GM12878 (cell line): Measurements from ENCODE around the gene UNC119. TPM values are rescaled to one million over a fixed set of nuclear protein-coding genes. Genes with fewer than 3 reads are reported as not detected.

ENCODE experiments used
- JUNB ChIP-seq: IDR thresholded peaks from 2 replicates; pipeline ENCODE4 v1.6.1; 2016; ENCODE audit warnings: antibody characterized with exemption, mild to moderate bottlenecking
- KDM1A ChIP-seq: fragments of 200-600 bp; sonication (generic); IDR thresholded peaks from 2 replicates; pipeline ENCODE4 v1.6.1; 2016; ENCODE audit warnings: borderline replicate concordance
- KLF5 ChIP-seq: fragments of 450-650 bp; IDR thresholded peaks from 2 replicates; pipeline ENCODE4 v1.6.1; 2014; ENCODE audit warnings: mild to moderate bottlenecking; ENCODE audit not compliant: partially characterized antibody
- MXI1 ChIP-seq: fragments of 150-350 bp; IDR thresholded peaks from 2 replicates; pipeline ENCODE4 v1.6.1; 2011; ENCODE audit warnings: low read depth, mild to moderate bottlenecking, inconsistent platforms, low read length, improper control_type of control experiment
- PML ChIP-seq: IDR thresholded peaks from 2 replicates; pipeline ENCODE4 v1.6.1; 2012; ENCODE audit warnings: low read length, inconsistent platforms
- STAT3 ChIP-seq: IDR thresholded peaks from 2 replicates; pipeline ENCODE4 v1.6.1; 2011; ENCODE audit warnings: low read depth, low read length, improper control_type of control experiment
- TARDBP ChIP-seq: IDR thresholded peaks from 2 replicates; pipeline ENCODE4 v1.6.1; 2016; ENCODE audit warnings: borderline replicate concordance
- YY1 ChIP-seq: IDR thresholded peaks from 2 replicates; pipeline ENCODE4 v1.6.1; 2011; ENCODE audit warnings: low read depth, mild to moderate bottlenecking, low read length
- ZZZ3 ChIP-seq: IDR thresholded peaks from 2 replicates; pipeline ENCODE4 v1.6.1; 2011; ENCODE audit warnings: low read depth; ENCODE audit not compliant: control insufficient read depth, insufficient read length
- polyA plus RNA-seq, 11 experiments: library from polyadenylated mRNA; depleted of rRNA in 4 of 11; unstranded in 6 of 11; stranded (reverse) in 5 of 11; fragments of >200 nt; fragmentation: Nextera tagmentation in 4 of 11; fragmentation: Illumina TruSeq in 1 of 11; extraction: Ambion mirVana in 4 of 11; extraction: Trizol in 1 of 11; gene quantifications; 1 replicate in 1 of 11; 2 replicates in 10 of 11; pipeline versions ENCODE4 v1.2.1 to v1.2.3, GENCODE V29; 2011 to 2016; ENCODE audit warnings: inconsistent platforms in 2 of 11, missing spikeins in 2 of 11, low read depth in 1 of 11
- total RNA-seq, 4 experiments: library from RNA; depleted of rRNA in 3 of 4; stranded (reverse); fragments of >200 nt in 3 of 4; fragmentation: Illumina TruSeq in 1 of 4; extraction: Trizol in 1 of 4; gene quantifications; 2 replicates each; pipeline versions ENCODE4 v1.2.1 to v1.2.3, GENCODE V29; 2013 to 2021
- TF ChIP-seq, protein P1 (sequence below): IDR thresholded peaks from 2 replicates; pipeline ENCODE4 v1.6.1; 2012; ENCODE audit warnings: improper control_type of control experiment, low read depth, low read length; ENCODE audit not compliant: insufficient replicate concordance
- TF ChIP-seq, protein P2 (sequence below): fragments of 450-650 bp; IDR thresholded peaks from 2 replicates; pipeline ENCODE4 v1.6.1; 2016; ENCODE audit warnings: mild to moderate bottlenecking
- TF ChIP-seq, protein P3 (sequence below): IDR thresholded peaks from 2 replicates; pipeline ENCODE4 v1.6.1; 2012; ENCODE audit warnings: low read depth, low read length, improper control_type of control experiment
- TF ChIP-seq, protein P4 (sequence below): IDR thresholded peaks from 2 replicates; pipeline ENCODE4 v1.6.1; 2012; ENCODE audit warnings: low read length, inconsistent platforms
- TF ChIP-seq, protein P5 (sequence below): fragments of 450-650 bp; formaldehyde crosslinking; IDR thresholded peaks from 2 replicates; pipeline ENCODE4 v1.4.0; 2022; ENCODE audit warnings: mild to moderate bottlenecking, moderate library complexity
- TF ChIP-seq, protein P6 (sequence below): IDR thresholded peaks from 2 replicates; pipeline ENCODE4 v1.6.1; 2011; ENCODE audit warnings: borderline replicate concordance, low read depth, mild to moderate bottlenecking, moderate library complexity, low read length; ENCODE audit not compliant: insufficient read depth, poor library complexity, severe bottlenecking

UNC119 gene
- total and polyA plus RNA-seq, 10 of the 15 experiments (the other 5 are each of a cell fraction or from before 2014, with no cell fraction given) = 2.7 to 436 (median 57.8) TPM

DNA sequence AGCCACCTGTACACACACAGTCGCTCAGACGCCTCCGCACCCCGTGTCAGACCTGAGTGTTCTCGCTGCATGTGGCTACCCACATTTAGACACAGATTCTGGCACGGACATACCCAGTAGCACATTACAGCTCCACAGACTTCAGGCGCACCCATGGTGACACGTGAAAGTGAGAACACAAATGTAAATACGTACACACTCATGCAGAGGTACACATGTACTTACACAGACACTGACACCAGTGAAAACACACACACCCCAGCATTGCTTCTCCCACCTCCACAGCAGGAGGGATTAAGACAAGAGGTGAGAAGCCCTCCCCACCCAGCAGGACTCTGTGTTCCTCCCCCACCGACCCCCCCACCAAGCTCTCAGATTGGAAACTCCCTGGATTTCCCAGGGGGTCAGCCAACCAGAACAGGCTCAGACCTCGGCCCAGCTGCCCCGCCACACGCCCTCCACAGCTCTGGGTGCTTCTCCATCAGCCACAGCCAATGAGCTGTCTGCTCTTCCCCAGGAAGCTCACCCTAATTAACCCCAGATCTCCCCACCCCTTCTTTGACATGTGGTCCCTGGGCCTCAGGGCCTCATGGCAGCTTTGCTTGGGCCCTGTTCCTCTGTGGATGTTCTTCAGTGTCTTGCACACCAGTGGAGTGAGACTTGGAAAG lies 51.6 kb downstream of the UNC119 start (continued):
- TF ChIP-seq, protein P1, sequence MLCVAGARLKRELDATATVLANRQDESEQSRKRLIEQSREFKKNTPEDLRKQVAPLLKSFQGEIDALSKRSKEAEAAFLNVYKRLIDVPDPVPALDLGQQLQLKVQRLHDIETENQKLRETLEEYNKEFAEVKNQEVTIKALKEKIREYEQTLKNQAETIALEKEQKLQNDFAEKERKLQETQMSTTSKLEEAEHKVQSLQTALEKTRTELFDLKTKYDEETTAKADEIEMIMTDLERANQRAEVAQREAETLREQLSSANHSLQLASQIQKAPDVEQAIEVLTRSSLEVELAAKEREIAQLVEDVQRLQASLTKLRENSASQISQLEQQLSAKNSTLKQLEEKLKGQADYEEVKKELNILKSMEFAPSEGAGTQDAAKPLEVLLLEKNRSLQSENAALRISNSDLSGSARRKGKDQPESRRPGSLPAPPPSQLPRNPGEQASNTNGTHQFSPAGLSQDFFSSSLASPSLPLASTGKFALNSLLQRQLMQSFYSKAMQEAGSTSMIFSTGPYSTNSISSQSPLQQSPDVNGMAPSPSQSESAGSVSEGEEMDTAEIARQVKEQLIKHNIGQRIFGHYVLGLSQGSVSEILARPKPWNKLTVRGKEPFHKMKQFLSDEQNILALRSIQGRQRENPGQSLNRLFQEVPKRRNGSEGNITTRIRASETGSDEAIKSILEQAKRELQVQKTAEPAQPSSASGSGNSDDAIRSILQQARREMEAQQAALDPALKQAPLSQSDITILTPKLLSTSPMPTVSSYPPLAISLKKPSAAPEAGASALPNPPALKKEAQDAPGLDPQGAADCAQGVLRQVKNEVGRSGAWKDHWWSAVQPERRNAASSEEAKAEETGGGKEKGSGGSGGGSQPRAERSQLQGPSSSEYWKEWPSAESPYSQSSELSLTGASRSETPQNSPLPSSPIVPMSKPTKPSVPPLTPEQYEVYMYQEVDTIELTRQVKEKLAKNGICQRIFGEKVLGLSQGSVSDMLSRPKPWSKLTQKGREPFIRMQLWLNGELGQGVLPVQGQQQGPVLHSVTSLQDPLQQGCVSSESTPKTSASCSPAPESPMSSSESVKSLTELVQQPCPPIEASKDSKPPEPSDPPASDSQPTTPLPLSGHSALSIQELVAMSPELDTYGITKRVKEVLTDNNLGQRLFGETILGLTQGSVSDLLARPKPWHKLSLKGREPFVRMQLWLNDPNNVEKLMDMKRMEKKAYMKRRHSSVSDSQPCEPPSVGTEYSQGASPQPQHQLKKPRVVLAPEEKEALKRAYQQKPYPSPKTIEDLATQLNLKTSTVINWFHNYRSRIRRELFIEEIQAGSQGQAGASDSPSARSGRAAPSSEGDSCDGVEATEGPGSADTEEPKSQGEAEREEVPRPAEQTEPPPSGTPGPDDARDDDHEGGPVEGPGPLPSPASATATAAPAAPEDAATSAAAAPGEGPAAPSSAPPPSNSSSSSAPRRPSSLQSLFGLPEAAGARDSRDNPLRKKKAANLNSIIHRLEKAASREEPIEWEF = no peak
- TF ChIP-seq, protein P2, sequence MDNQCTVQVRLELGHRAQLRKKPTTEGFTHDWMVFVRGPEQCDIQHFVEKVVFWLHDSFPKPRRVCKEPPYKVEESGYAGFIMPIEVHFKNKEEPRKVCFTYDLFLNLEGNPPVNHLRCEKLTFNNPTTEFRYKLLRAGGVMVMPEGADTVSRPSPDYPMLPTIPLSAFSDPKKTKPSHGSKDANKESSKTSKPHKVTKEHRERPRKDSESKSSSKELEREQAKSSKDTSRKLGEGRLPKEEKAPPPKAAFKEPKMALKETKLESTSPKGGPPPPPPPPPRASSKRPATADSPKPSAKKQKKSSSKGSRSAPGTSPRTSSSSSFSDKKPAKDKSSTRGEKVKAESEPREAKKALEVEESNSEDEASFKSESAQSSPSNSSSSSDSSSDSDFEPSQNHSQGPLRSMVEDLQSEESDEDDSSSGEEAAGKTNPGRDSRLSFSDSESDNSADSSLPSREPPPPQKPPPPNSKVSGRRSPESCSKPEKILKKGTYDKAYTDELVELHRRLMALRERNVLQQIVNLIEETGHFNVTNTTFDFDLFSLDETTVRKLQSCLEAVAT = 0 out of 2 replicates have a peak, but pooled peaks have one; percentile 6
- TF ChIP-seq MXI1 (peak; percentile 43; the same call in 1 of the 2 replicates), KLF5 (no peak), STAT3 (no peak), PML (no peak), YY1 (peak; percentile 76; the same call in 1 of the 2 replicates), KDM1A (no peak), TARDBP (no peak), JUNB (no peak), ZZZ3 (no peak)
- TF ChIP-seq, protein P3, sequence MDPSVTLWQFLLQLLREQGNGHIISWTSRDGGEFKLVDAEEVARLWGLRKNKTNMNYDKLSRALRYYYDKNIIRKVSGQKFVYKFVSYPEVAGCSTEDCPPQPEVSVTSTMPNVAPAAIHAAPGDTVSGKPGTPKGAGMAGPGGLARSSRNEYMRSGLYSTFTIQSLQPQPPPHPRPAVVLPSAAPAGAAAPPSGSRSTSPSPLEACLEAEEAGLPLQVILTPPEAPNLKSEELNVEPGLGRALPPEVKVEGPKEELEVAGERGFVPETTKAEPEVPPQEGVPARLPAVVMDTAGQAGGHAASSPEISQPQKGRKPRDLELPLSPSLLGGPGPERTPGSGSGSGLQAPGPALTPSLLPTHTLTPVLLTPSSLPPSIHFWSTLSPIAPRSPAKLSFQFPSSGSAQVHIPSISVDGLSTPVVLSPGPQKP = no peak
- TF ChIP-seq, protein P4, sequence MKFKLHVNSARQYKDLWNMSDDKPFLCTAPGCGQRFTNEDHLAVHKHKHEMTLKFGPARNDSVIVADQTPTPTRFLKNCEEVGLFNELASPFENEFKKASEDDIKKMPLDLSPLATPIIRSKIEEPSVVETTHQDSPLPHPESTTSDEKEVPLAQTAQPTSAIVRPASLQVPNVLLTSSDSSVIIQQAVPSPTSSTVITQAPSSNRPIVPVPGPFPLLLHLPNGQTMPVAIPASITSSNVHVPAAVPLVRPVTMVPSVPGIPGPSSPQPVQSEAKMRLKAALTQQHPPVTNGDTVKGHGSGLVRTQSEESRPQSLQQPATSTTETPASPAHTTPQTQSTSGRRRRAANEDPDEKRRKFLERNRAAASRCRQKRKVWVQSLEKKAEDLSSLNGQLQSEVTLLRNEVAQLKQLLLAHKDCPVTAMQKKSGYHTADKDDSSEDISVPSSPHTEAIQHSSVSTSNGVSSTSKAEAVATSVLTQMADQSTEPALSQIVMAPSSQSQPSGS = no peak
- TF ChIP-seq, protein P5, sequence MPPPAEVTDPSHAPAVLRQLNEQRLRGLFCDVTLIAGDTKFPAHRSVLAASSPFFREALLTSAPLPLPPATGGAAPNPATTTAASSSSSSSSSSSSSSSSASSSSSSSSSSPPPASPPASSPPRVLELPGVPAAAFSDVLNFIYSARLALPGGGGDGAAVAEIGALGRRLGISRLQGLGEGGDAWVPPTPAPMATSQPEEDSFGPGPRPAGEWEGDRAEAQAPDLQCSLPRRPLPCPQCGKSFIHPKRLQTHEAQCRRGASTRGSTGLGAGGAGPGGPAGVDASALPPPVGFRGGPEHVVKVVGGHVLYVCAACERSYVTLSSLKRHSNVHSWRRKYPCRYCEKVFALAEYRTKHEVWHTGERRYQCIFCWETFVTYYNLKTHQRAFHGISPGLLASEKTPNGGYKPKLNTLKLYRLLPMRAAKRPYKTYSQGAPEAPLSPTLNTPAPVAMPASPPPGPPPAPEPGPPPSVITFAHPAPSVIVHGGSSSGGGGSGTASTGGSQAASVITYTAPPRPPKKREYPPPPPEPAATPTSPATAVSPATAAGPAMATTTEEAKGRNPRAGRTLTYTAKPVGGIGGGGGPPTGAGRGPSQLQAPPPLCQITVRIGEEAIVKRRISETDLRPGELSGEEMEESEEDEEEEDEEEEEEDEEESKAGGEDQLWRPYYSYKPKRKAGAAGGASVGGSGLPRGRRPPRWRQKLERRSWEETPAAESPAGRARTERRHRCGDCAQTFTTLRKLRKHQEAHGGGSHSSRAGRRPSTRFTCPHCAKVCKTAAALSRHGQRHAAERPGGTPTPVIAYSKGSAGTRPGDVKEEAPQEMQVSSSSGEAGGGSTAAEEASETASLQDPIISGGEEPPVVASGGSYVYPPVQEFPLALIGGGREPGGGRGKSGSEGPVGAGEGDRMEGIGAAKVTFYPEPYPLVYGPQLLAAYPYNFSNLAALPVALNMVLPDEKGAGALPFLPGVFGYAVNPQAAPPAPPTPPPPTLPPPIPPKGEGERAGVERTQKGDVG (CRISPR knock-in tag) = no peak
- TF ChIP-seq, protein P6, sequence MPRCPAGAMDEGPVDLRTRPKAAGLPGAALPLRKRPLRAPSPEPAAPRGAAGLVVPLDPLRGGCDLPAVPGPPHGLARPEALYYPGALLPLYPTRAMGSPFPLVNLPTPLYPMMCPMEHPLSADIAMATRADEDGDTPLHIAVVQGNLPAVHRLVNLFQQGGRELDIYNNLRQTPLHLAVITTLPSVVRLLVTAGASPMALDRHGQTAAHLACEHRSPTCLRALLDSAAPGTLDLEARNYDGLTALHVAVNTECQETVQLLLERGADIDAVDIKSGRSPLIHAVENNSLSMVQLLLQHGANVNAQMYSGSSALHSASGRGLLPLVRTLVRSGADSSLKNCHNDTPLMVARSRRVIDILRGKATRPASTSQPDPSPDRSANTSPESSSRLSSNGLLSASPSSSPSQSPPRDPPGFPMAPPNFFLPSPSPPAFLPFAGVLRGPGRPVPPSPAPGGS = peak; percentile 42
